Caki2 (cell line): ENCODE data around the gene ALS2. TPM values are rescaled to one million over a fixed set of nuclear protein-coding genes. Genes with fewer than 3 reads are reported as not detected.
A peak's percentile ranks its signal among the peaks of the same experiment; 100 is the strongest.

Experiments used
- DNase-seq: peaks from one replicate; pipeline ENCODE4 v3.0.0-alpha.2; 2015; ENCODE audit warnings: low read depth
- in situ Hi-C: cut with HindIII; loops from 2 replicates; pipeline ENCODE4 v1.10.0; 2016; ENCODE audit warnings: low sequenced_read_pairs, low pct_unique_long_range_greater_than_20kb, mixed read lengths
- total RNA-seq: library from RNA; depleted of rRNA; stranded (reverse); fragments of >200 nt; shearing (Covaris generic); gene quantifications from 2 replicates; pipeline ENCODE4 v1.2.3, GENCODE V29; 2014; ENCODE audit warnings: low replicate concordance

The ALS2 gene
- total RNA-seq, 1 experiment from 2014 or later: 19.0 TPM

GRCh38 chr2:201796478-201796865 lies 15.7 kb upstream of the ALS2 start:
- DNase-seq: peak; percentile 27
- in situ Hi-C loops: no loop called here

- DNase-seq: peak; percentile 66
- in situ Hi-C loops: no loop called here
Observed at GRCh38 chr2:201795607-201796477, 15.1 kb upstream of the ALS2 start.

GRCh38 chr2:201794294-201794693 lies 13.6 kb upstream of the ALS2 start:
- no peak for DNase-seq
- in situ Hi-C loops: no loop called here

GRCh38 chr2:201793631-201794030 lies 12.9 kb upstream of the ALS2 start:
- in situ Hi-C loops: no loop called here
- no peak for DNase-seq

- no peak for DNase-seq
- in situ Hi-C loops: no loop called here
Observed at GRCh38 chr2:201790989-201791388, 10.3 kb upstream of the ALS2 start.

GRCh38 chr2:201790291-201790690 lies 9.6 kb upstream of the ALS2 start:
- in situ Hi-C loops: no loop called here
- DNase-seq: no peak

GRCh38 chr2:201789395-201789794 lies 8.7 kb upstream of the ALS2 start:
- in situ Hi-C loops: no loop called here
- no peak for DNase-seq

- no peak for DNase-seq
- in situ Hi-C loops: no loop called here
Observed at GRCh38 chr2:201788371-201788770, 7.6 kb upstream of the ALS2 start.

- DNase-seq: no peak
- in situ Hi-C loops: no loop called here
Observed at GRCh38 chr2:201786471-201786870, 5.7 kb upstream of the ALS2 start.

GRCh38 chr2:201785135-201785534 lies 4.4 kb upstream of the ALS2 start:
- in situ Hi-C loops: no loop called here
- no peak for DNase-seq

GRCh38 chr2:201784563-201784962 lies 3.8 kb upstream of the ALS2 start:
- DNase-seq: no peak
- in situ Hi-C loops: no loop called here

GRCh38 chr2:201781557-201782051 lies 871 bp upstream of the ALS2 start:
- in situ Hi-C loops: no loop called here
- no peak for DNase-seq

GRCh38 chr2:201779901-201780673 lies 646 bp downstream of the ALS2 start:
- in situ Hi-C loops: no loop called here
- peak; percentile 60 for DNase-seq

- no peak for DNase-seq
- in situ Hi-C loops: no loop called here
Observed at GRCh38 chr2:201777869-201778268, 2.9 kb downstream of the ALS2 start.

GRCh38 chr2:201777043-201777442 lies 3.7 kb downstream of the ALS2 start:
- in situ Hi-C loops: no loop called here
- no peak for DNase-seq

GRCh38 chr2:201775326-201775725 lies 5.4 kb downstream of the ALS2 start:
- in situ Hi-C loops: no loop called here
- DNase-seq: no peak

GRCh38 chr2:201774546-201774945 lies 6.2 kb downstream of the ALS2 start:
- in situ Hi-C loops: no loop called here
- DNase-seq: no peak

GRCh38 chr2:201773990-201774389 lies 6.7 kb downstream of the ALS2 start:
- in situ Hi-C loops: no loop called here
- no peak for DNase-seq

- no peak for DNase-seq
- in situ Hi-C loops: no loop called here
Observed at GRCh38 chr2:201769666-201770373, 10.9 kb downstream of the ALS2 start.
